HCT116 (cell line): ENCODE measurements around the gene TPO. TPM values are rescaled to one million over a fixed set of nuclear protein-coding genes. Genes with fewer than 3 reads are reported as not detected.

Experiments
- ATAC-seq: fragments of 200-7000 bp; cut with Tn5 transposase; 2 replicates; pipeline ENCODE4 v1.9.1; 2020; ENCODE audit warnings: mild to moderate bottlenecking, moderate library complexity
- BruUV-seq: library from RNA; stranded (reverse); fragments of 400-500 nt; replicated peaks from 2 replicates; lab custom pipeline; 2021; lab: Mats Ljungman, UMichigan
- CTCF ChIA-PET: fragments of 300-600 bp; sonication (Branson Sonifier 250); formaldehyde crosslinking; loops from one replicate; lab custom pipeline; 2021; ENCODE audit warnings: antibody characterized with exemption; lab: Charles Lee
- POLR2A ChIA-PET: fragments of 300-600, 350-600 bp; sonication (Branson Sonifier 250); formaldehyde crosslinking; loops from one replicate; lab custom pipeline; 2021; ENCODE audit warnings: antibody characterized with exemption; lab: Charles Lee
- RAD21 ChIA-PET, 2 experiments: fragments of 300-600 bp; sonication (Branson Sonifier 250); formaldehyde crosslinking; loops; one replicate each; lab custom pipeline; 2023; ENCODE audit warnings: low total read pairs in 2 of 2; ENCODE audit not compliant: uncharacterized antibody in 2 of 2, unreplicated experiment in 2 of 2, low non-redundant PET in 1 of 2; lab: Charles Lee
- DNase-seq: peaks from one replicate; pipeline ENCODE4 v3.0.0-alpha.2; 2010; ENCODE audit warnings: low read depth, low spot score
- H2AFZ ChIP-seq: fragments of 200-600 bp; shearing (Covaris generic), sonication (generic); 2 replicates; pipeline ENCODE4 v1.6.1; 2017; ENCODE audit warnings: low read depth, mixed run types, mixed read lengths, antibody characterized with exemption, low read length; ENCODE audit not compliant: poor library complexity, severe bottlenecking
- H3K27ac ChIP-seq: 2 replicates; pipeline ENCODE4 v1.5.1; 2012; ENCODE audit warnings: low read depth, low read length
- H3K27me3 ChIP-seq: fragments of 200-600 bp; sonication (generic); 2 replicates; pipeline ENCODE4 v1.6.1; 2016; ENCODE audit warnings: mixed run types, low read length, mixed read lengths; ENCODE audit not compliant: insufficient read depth
- H3K36me3 ChIP-seq, 2 experiments: fragments of 200-500 bp in 1 of 2; fragments of 200-600 bp in 1 of 2; sonication (Bioruptor generic) in 1 of 2; sonication (generic) in 1 of 2; 2 replicates each; pipeline versions ENCODE4 v1.5.1 to v1.6.1; 2014 to 2016; ENCODE audit warnings: low read length in 2 of 2, inconsistent platforms in 1 of 2, mixed read lengths in 1 of 2, mixed run types in 1 of 2; ENCODE audit not compliant: insufficient read depth in 2 of 2, control insufficient read depth in 1 of 2
- H3K4me1 ChIP-seq, 2 experiments: fragments of 200-600 bp in 1 of 2; sonication (generic) in 1 of 2; 2 replicates each; pipeline versions ENCODE4 v1.5.1 to v1.6.1; 2012 to 2017; ENCODE audit warnings: low read length in 2 of 2, inconsistent platforms in 1 of 2, mild to moderate bottlenecking in 1 of 2, mixed read lengths in 1 of 2, mixed run types in 1 of 2, moderate library complexity in 1 of 2; ENCODE audit not compliant: insufficient read depth in 2 of 2, control insufficient read depth in 1 of 2
- H3K4me2 ChIP-seq: fragments of 200-600 bp; sonication (generic); 2 replicates; pipeline ENCODE4 v1.6.1; 2017; ENCODE audit warnings: mixed run types, low read length, mixed read lengths
- H3K4me3 ChIP-seq, 2 experiments: fragments of 200-600 bp in 1 of 2; sonication (generic) in 1 of 2; replicated peaks in 1 of 2; 2 replicates each; pipeline ENCODE4 v1.5.1; 2011 to 2016; ENCODE audit warnings: low read length in 2 of 2, control low read depth in 1 of 2, low read depth in 1 of 2, mild to moderate bottlenecking in 1 of 2, mixed read lengths in 1 of 2, mixed run types in 1 of 2
- H3K79me2 ChIP-seq: fragments of 200-600 bp; sonication (generic); 2 replicates; pipeline ENCODE4 v1.6.1; 2017; ENCODE audit warnings: mild to moderate bottlenecking, mixed run types, low read length, moderate library complexity, mixed read lengths; ENCODE audit not compliant: insufficient read depth
- H3K9ac ChIP-seq: fragments of 200-600 bp; sonication (generic); 2 replicates; pipeline ENCODE4 v1.6.1; 2016; ENCODE audit warnings: low read length, mixed read lengths
- H3K9me2 ChIP-seq: fragments of 200-600 bp; sonication (generic), shearing (Covaris generic); 2 replicates; pipeline ENCODE4 v1.6.1; 2017; ENCODE audit warnings: mixed run types, mild to moderate bottlenecking, moderate library complexity; ENCODE audit not compliant: insufficient read depth
- H3K9me3 ChIP-seq, 2 experiments: fragments of 200-500 bp in 1 of 2; fragments of 200-600 bp in 1 of 2; sonication (Bioruptor generic) in 1 of 2; sonication (generic) in 1 of 2; 2 replicates each; pipeline ENCODE4 v1.6.1; 2014 to 2017; ENCODE audit warnings: low read length in 2 of 2, mixed read lengths in 2 of 2, inconsistent platforms in 1 of 2, low read depth in 1 of 2, mild to moderate bottlenecking in 1 of 2, mixed run types in 1 of 2, moderate library complexity in 1 of 2; ENCODE audit not compliant: control insufficient read depth in 1 of 2, insufficient read depth in 1 of 2
- H4K20me1 ChIP-seq: fragments of 200-600 bp; sonication (generic), shearing (Covaris generic); 2 replicates; pipeline ENCODE4 v1.6.1; 2017; ENCODE audit warnings: mixed run types, mild to moderate bottlenecking, moderate library complexity; ENCODE audit not compliant: insufficient read depth
- CEBPB ChIP-seq: IDR thresholded peaks from 2 replicates; pipeline ENCODE4 v1.6.1; 2012; ENCODE audit warnings: low read depth
- EGR1 ChIP-seq: IDR thresholded peaks from 2 replicates; pipeline ENCODE4 v1.6.1; 2012; ENCODE audit warnings: low read depth
- ELF1 ChIP-seq: IDR thresholded peaks from 2 replicates; pipeline ENCODE4 v1.6.1; 2012; ENCODE audit warnings: low read depth, borderline replicate concordance
- EZH2 ChIP-seq: fragments of 200-600 bp; sonication (generic); IDR thresholded peaks from 2 replicates; pipeline ENCODE4 v1.6.1; 2017; ENCODE audit warnings: antibody characterized with exemption, mixed run types
- EZH2phosphoT487 ChIP-seq: fragments of 200-600 bp; IDR thresholded peaks from 2 replicates; pipeline ENCODE4 v1.6.1; 2018; ENCODE audit warnings: antibody characterized with exemption, borderline replicate concordance
- FOSL1 ChIP-seq: IDR thresholded peaks from 2 replicates; pipeline ENCODE4 v1.6.1; 2012; ENCODE audit warnings: low read depth
- JUND ChIP-seq: IDR thresholded peaks from 2 replicates; pipeline ENCODE4 v1.6.1; 2012
- POLR2A ChIP-seq: IDR thresholded peaks from 2 replicates; pipeline ENCODE4 v1.7.0; 2011; ENCODE audit warnings: borderline replicate concordance; ENCODE audit not compliant: insufficient read depth, insufficient read length; ENCODE audit errors: extremely low read depth
- POLR2AphosphoS5 ChIP-seq: IDR thresholded peaks from 2 replicates; pipeline ENCODE4 v1.6.1; 2011; ENCODE audit warnings: mild to moderate bottlenecking, low read depth, low read length, moderate library complexity
- RAD21 ChIP-seq: IDR thresholded peaks from 2 replicates; pipeline ENCODE4 v1.6.1; 2012; ENCODE audit warnings: low read depth, mild to moderate bottlenecking
- SIN3A ChIP-seq: IDR thresholded peaks from 2 replicates; pipeline ENCODE4 v1.6.1; 2012; ENCODE audit warnings: low read depth
- SP1 ChIP-seq: IDR thresholded peaks from 2 replicates; pipeline ENCODE4 v1.6.1; 2012; ENCODE audit warnings: low read depth
- SRF ChIP-seq: IDR thresholded peaks from 2 replicates; pipeline ENCODE4 v1.6.1; 2012; ENCODE audit warnings: low read depth
- YY1 ChIP-seq: IDR thresholded peaks from 2 replicates; pipeline ENCODE4 v1.6.1; 2011; ENCODE audit warnings: low read length, low read depth, moderate library complexity, mild to moderate bottlenecking; ENCODE audit not compliant: insufficient replicate concordance; ENCODE audit errors: extremely low read depth
- ZFX ChIP-seq: fragments of 450-650 bp; IDR thresholded peaks from 2 replicates; pipeline ENCODE4 v1.6.1; 2017
- ZNF274 ChIP-seq: fragments of 200-500 bp; sonication (Bioruptor generic); IDR thresholded peaks from 2 replicates; pipeline ENCODE4 v1.6.1; 2014; ENCODE audit warnings: mild to moderate bottlenecking, low read depth, low read length, inconsistent platforms
- intact Hi-C: fragments of 100-400 bp; cut with micrococcal nuclease; formaldehyde crosslinking; loops from 2 replicates; pipeline ENCODE4 v1.10.0; 2022
- total RNA-seq: library from RNA; stranded (reverse); gene quantifications from one replicate; pipeline ENCODE4 v1.2.1, GENCODE V29; 2021; ENCODE audit not compliant: unreplicated experiment
- TF ChIP-seq, protein P1 (sequence below), 3 experiments: fragments of 200-600 bp in 1 of 3; sonication (generic) in 1 of 3; IDR thresholded peaks in 2 of 3; conservative IDR thresholded peaks in 1 of 3; 2 replicates each; pipeline ENCODE4 v1.5.1; 2012 to 2017; ENCODE audit warnings: low read depth in 2 of 3, low read length in 2 of 3, antibody characterized with exemption in 1 of 3, borderline replicate concordance in 1 of 3, control low read depth in 1 of 3, mild to moderate bottlenecking in 1 of 3, mixed read lengths in 1 of 3, mixed run types in 1 of 3, moderate library complexity in 1 of 3; ENCODE audit not compliant: insufficient read depth in 1 of 3
- TF ChIP-seq, protein P2 (sequence below): IDR thresholded peaks from 2 replicates; pipeline ENCODE4 v1.6.1; 2012
- TF ChIP-seq, protein P3 (sequence below): IDR thresholded peaks from 2 replicates; pipeline ENCODE4 v1.6.1; 2011; ENCODE audit warnings: mild to moderate bottlenecking, low read length, moderate library complexity; ENCODE audit not compliant: insufficient replicate concordance; ENCODE audit errors: extremely low read depth
- TF ChIP-seq, protein P4 (sequence below): IDR thresholded peaks from 2 replicates; pipeline ENCODE4 v1.6.1; 2012

Gene TPO
- total RNA-seq, 1 experiment from 2014 or later, result not detected

DNA sequence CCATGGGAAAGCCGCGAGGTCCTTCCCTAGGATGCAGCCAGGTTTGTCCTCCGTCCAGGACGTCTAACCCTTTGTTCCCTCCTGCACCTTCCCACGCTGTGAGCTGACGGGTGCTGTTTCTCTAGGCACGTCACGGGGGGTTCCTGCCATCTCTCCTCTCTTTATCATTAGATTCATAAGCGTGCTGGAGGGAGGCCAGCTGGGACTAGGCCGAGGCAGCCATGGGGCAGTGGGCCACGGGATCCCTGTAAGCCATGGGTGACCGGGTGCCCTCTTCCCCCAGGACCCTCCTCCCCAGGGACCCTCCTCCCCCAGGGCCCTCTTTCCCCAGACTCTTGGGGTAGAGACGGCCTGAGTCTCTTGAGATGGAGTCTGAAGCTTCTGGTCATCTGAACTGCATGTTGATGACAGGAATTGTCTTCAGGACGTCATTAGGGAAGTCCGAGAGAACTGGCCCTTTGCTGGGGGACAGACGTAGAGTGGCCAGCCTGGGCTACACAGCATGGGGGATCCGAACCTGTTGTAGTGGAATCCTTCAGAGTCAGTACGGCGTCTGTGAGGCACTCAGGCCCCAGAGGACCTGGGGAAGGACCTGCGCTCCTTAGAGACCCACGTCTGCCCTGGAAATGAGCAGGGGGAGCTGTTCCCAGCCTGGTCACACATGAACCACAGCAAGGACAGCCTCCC is 108.1 kb downstream of the TPO start:
- H3K4me1 ChIP-seq, result peaks cover 0 to 8% of the 10 kb centered on the region in 2 experiments; a peak in 2 of 4 replicates
- RAD21 ChIA-PET, result no interaction called here
- BruUV-seq, result no TSS peak

More for the DNA sequence above, 108.1 kb downstream of the TPO start:
- Histone ChIP-seq H3K79me2 (no peaks in the 10 kb centered on the region), H2AFZ (no peak overlapping the region), H3K9me2 (no peaks in the 10 kb centered on the region), H3K9me3 (no peaks in the 10 kb centered on the region), H3K9ac (no peak overlapping the region), H3K4me3 (no peak overlapping the region), H3K4me2 (no peak overlapping the region), H4K20me1 (no peaks in the 10 kb centered on the region), H3K27me3 (no peaks in the 10 kb centered on the region), H3K36me3 (no peaks in the 10 kb centered on the region), H3K27ac (no peak overlapping the region)
- intact Hi-C loops, result no loop called here
- ChIA-PET CTCF (no interaction called here), POLR2A (no interaction called here)
- ATAC-seq (no peak), DNase-seq (no peak)
- TF ChIP-seq SIN3A (no peak), ELF1 (no peak), ZNF274 (no peak), CEBPB (no peak), RAD21 (no peak), POLR2AphosphoS5 (no peak), EGR1 (no peak), SRF (no peak), EZH2 (no peak), JUND (no peak), ZFX (no peak), FOSL1 (no peak), YY1 (no peak), POLR2A (no peak), SP1 (no peak), EZH2phosphoT487 (no peak)
- TF ChIP-seq, protein P1, sequence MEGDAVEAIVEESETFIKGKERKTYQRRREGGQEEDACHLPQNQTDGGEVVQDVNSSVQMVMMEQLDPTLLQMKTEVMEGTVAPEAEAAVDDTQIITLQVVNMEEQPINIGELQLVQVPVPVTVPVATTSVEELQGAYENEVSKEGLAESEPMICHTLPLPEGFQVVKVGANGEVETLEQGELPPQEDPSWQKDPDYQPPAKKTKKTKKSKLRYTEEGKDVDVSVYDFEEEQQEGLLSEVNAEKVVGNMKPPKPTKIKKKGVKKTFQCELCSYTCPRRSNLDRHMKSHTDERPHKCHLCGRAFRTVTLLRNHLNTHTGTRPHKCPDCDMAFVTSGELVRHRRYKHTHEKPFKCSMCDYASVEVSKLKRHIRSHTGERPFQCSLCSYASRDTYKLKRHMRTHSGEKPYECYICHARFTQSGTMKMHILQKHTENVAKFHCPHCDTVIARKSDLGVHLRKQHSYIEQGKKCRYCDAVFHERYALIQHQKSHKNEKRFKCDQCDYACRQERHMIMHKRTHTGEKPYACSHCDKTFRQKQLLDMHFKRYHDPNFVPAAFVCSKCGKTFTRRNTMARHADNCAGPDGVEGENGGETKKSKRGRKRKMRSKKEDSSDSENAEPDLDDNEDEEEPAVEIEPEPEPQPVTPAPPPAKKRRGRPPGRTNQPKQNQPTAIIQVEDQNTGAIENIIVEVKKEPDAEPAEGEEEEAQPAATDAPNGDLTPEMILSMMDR (IDR thresholded peaks at IDR 0.05 in 2 of 3, conservative IDR thresholded peaks at IDR 0.05 in 1 of 3; ENCODE audit: borderline replicate concordance in 1 of 3, insufficient read depth in 1 of 3, low read depth in 2 of 3, low read length in 2 of 3), result no peak
- TF ChIP-seq, protein P2, sequence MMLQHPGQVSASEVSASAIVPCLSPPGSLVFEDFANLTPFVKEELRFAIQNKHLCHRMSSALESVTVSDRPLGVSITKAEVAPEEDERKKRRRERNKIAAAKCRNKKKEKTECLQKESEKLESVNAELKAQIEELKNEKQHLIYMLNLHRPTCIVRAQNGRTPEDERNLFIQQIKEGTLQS, result no peak
- TF ChIP-seq, protein P3, sequence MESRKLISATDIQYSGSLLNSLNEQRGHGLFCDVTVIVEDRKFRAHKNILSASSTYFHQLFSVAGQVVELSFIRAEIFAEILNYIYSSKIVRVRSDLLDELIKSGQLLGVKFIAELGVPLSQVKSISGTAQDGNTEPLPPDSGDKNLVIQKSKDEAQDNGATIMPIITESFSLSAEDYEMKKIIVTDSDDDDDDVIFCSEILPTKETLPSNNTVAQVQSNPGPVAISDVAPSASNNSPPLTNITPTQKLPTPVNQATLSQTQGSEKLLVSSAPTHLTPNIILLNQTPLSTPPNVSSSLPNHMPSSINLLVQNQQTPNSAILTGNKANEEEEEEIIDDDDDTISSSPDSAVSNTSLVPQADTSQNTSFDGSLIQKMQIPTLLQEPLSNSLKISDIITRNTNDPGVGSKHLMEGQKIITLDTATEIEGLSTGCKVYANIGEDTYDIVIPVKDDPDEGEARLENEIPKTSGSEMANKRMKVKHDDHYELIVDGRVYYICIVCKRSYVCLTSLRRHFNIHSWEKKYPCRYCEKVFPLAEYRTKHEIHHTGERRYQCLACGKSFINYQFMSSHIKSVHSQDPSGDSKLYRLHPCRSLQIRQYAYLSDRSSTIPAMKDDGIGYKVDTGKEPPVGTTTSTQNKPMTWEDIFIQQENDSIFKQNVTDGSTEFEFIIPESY, result no peak
- TF ChIP-seq, protein P4, sequence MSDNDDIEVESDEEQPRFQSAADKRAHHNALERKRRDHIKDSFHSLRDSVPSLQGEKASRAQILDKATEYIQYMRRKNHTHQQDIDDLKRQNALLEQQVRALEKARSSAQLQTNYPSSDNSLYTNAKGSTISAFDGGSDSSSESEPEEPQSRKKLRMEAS, result no peak
